ENCODE measurements around the gene SLCO4A1.

Gene SLCO4A1

GRCh38 chr20:62670998-62671397 lies 28.7 kb downstream of the SLCO4A1 start:
- Histone ChIP-seq H2BK12ac (ENCODE audit: low read length in 2 of 2) (no peak overlapping the region), H3K36me3 (ENCODE audit: control insufficient read depth in 1 of 2, insufficient read depth in 2 of 2, low read depth in 1 of 2, low read length in 2 of 2) (peaks cover 0 to 55% of the 10 kb centered on the region in 2 experiments), H3K4ac (ENCODE audit: low read depth in 1 of 2, low read length in 2 of 2) (no peak overlapping the region), H3K79me1 (replicated peaks; ENCODE audit: low read length, poor library complexity, severe bottlenecking) (no peaks in the 10 kb centered on the region), H3K4me1 (ENCODE audit: control insufficient read depth, insufficient read depth, low read depth, low read length) (peaks cover 25% of the 10 kb centered on the region), H3K27ac (ENCODE audit: low read length, poor library complexity, severe bottlenecking) (no peak overlapping the region), H2AFZ (ENCODE audit: low read depth, low read length) (no peak overlapping the region), H2BK120ac (ENCODE audit: low read depth, low read length) (no peak overlapping the region), H4K91ac (ENCODE audit: low read length) (no peak overlapping the region), H2AK5ac (ENCODE audit: low read length, severe bottlenecking) (no peak overlapping the region), H4K8ac (ENCODE audit: low read length) (no peak overlapping the region), H2BK5ac (ENCODE audit: low read depth, low read length, poor library complexity, severe bottlenecking) (no peak overlapping the region), H3K14ac (ENCODE audit: low read length in 2 of 2) (peak overlapping the region in 1 of 2 experiments; percentile 53), H3K9ac (ENCODE audit: low read length) (no peak overlapping the region), H3K23ac (ENCODE audit: low read length in 2 of 2) (no peak overlapping the region), H3K18ac (ENCODE audit: low read depth in 1 of 2, low read length in 2 of 2) (no peak overlapping the region), H3K4me2 (ENCODE audit: low read length, poor library complexity, severe bottlenecking) (no peak overlapping the region), H3K27me3 (ENCODE audit: control insufficient read depth in 1 of 2, insufficient read depth in 1 of 2, low read length in 2 of 2) (peaks cover 0 to 8% of the 10 kb centered on the region in 2 experiments), H3K4me3 (ENCODE audit: insufficient read depth in 1 of 2, low read depth in 1 of 2, low read length in 2 of 2) (no peak overlapping the region), H3K9me3 (ENCODE audit: control insufficient read depth, low read length) (no peaks in the 10 kb centered on the region), H2BK15ac (ENCODE audit: low read depth, poor library complexity, severe bottlenecking) (no peak overlapping the region)
- WGBS: 90% methylated on average over 17 of the region's 17 CpGs
- DNase-seq: no peak

GRCh38 chr20:62671765-62672164 lies 29.5 kb downstream of the SLCO4A1 start:
- H2AK5ac ChIP-seq (ENCODE audit: low read length, severe bottlenecking): no peak overlapping the region
- no peak overlapping the region for H3K4me3 ChIP-seq (ENCODE audit: insufficient read depth in 1 of 2, low read depth in 1 of 2, low read length in 2 of 2)
- H3K4ac ChIP-seq (ENCODE audit: low read depth in 1 of 2, low read length in 2 of 2): no peak overlapping the region
- no peak overlapping the region for H3K23ac ChIP-seq (ENCODE audit: low read length in 2 of 2)
- H3K9ac ChIP-seq (ENCODE audit: low read length): no peak overlapping the region
- peaks cover 0 to 48% of the 10 kb centered on the region in 2 experiments for H3K36me3 ChIP-seq (ENCODE audit: control insufficient read depth in 1 of 2, insufficient read depth in 2 of 2, low read depth in 1 of 2, low read length in 2 of 2)
- H3K18ac ChIP-seq (ENCODE audit: low read depth in 1 of 2, low read length in 2 of 2): no peak overlapping the region
- H3K79me1 ChIP-seq (replicated peaks; ENCODE audit: low read length, poor library complexity, severe bottlenecking): no peaks in the 10 kb centered on the region
- H2BK5ac ChIP-seq (ENCODE audit: low read depth, low read length, poor library complexity, severe bottlenecking): no peak overlapping the region
- no peak overlapping the region for H2BK120ac ChIP-seq (ENCODE audit: low read depth, low read length)
- no peak overlapping the region for H3K4me2 ChIP-seq (ENCODE audit: low read length, poor library complexity, severe bottlenecking)
- DNase-seq: no peak
- H2AFZ ChIP-seq (ENCODE audit: low read depth, low read length): no peak overlapping the region
- peaks cover 17% of the 10 kb centered on the region for H3K4me1 ChIP-seq (ENCODE audit: control insufficient read depth, insufficient read depth, low read depth, low read length)
- H3K27me3 ChIP-seq (ENCODE audit: control insufficient read depth in 1 of 2, insufficient read depth in 1 of 2, low read length in 2 of 2): peaks cover 3 to 8% of the 10 kb centered on the region in 2 experiments
- H3K14ac ChIP-seq (ENCODE audit: low read length in 2 of 2): no peak overlapping the region
- no peak overlapping the region for H2BK15ac ChIP-seq (ENCODE audit: low read depth, poor library complexity, severe bottlenecking)
- WGBS: 81% methylated on average over 15 of the region's 15 CpGs
- no peak overlapping the region for H2BK12ac ChIP-seq (ENCODE audit: low read length in 2 of 2)
- H4K91ac ChIP-seq (ENCODE audit: low read length): no peak overlapping the region
- no peaks in the 10 kb centered on the region for H3K9me3 ChIP-seq (ENCODE audit: control insufficient read depth, low read length)
- H3K27ac ChIP-seq (ENCODE audit: low read length, poor library complexity, severe bottlenecking): no peak overlapping the region
- no peak overlapping the region for H4K8ac ChIP-seq (ENCODE audit: low read length)

DNA sequence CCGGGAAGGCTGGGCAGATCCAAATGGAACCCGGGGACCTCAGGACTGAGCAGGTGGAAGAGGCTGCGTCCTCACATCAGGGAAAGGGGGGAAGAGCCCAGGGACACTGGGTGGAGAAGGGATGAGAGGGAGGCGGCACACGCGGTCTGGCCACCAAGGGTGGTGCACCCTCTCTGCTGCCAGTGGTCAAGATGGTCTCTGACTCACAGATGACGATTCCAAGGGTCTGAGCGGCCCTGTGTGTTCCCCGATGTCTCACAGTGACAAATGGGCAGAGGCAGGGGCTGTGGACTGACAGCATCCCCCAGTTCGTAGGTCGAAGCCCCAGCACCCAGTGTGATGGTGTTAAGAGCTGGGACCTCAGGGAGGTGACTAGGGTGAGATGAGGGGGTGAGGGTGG lies 32.1 kb downstream of the SLCO4A1 start:
- no peak overlapping the region for H3K4ac ChIP-seq (ENCODE audit: low read depth in 1 of 2, low read length in 2 of 2)
- H3K9ac ChIP-seq (ENCODE audit: low read length): no peak overlapping the region
- WGBS: 91% methylated on average over 10 of the region's 11 CpGs

GRCh38 chr20:62675156-62675876 lies 33.0 kb downstream of the SLCO4A1 start:
- Histone ChIP-seq H3K4me1 (ENCODE audit: control insufficient read depth, insufficient read depth, low read depth, low read length) (no peaks in the 10 kb centered on the region), H3K79me1 (replicated peaks; ENCODE audit: low read length, poor library complexity, severe bottlenecking) (no peaks in the 10 kb centered on the region), H3K27me3 (ENCODE audit: control insufficient read depth in 1 of 2, insufficient read depth in 1 of 2, low read length in 2 of 2) (peaks cover 14 to 15% of the 10 kb centered on the region in 2 experiments), H3K36me3 (ENCODE audit: control insufficient read depth in 1 of 2, insufficient read depth in 2 of 2, low read depth in 1 of 2, low read length in 2 of 2) (peaks cover 0 to 26% of the 10 kb centered on the region in 2 experiments), H2BK12ac (ENCODE audit: low read length in 2 of 2) (no peak overlapping the region), H2BK5ac (ENCODE audit: low read depth, low read length, poor library complexity, severe bottlenecking) (no peak overlapping the region), H3K9ac (ENCODE audit: low read length) (no peak overlapping the region), H3K4me3 (ENCODE audit: insufficient read depth in 1 of 2, low read depth in 1 of 2, low read length in 2 of 2) (no peak overlapping the region), H3K9me3 (ENCODE audit: control insufficient read depth, low read length) (peaks cover 9% of the 10 kb centered on the region), H3K14ac (ENCODE audit: low read length in 2 of 2) (no peak overlapping the region), H3K4me2 (ENCODE audit: low read length, poor library complexity, severe bottlenecking) (no peak overlapping the region), H4K91ac (ENCODE audit: low read length) (no peak overlapping the region), H3K18ac (ENCODE audit: low read depth in 1 of 2, low read length in 2 of 2) (no peak overlapping the region), H2BK120ac (ENCODE audit: low read depth, low read length) (no peak overlapping the region), H2AFZ (ENCODE audit: low read depth, low read length) (no peak overlapping the region), H3K23ac (ENCODE audit: low read length in 2 of 2) (no peak overlapping the region), H2BK15ac (ENCODE audit: low read depth, poor library complexity, severe bottlenecking) (no peak overlapping the region), H2AK5ac (ENCODE audit: low read length, severe bottlenecking) (no peak overlapping the region), H4K8ac (ENCODE audit: low read length) (no peak overlapping the region), H3K4ac (ENCODE audit: low read depth in 1 of 2, low read length in 2 of 2) (no peak overlapping the region), H3K27ac (ENCODE audit: low read length, poor library complexity, severe bottlenecking) (no peak overlapping the region)
- no peak for DNase-seq
- 81% methylated on average over 25 of the region's 25 CpGs for WGBS

More for the DNA sequence above, 32.1 kb downstream of the SLCO4A1 start:
- no peak overlapping the region for H2AFZ ChIP-seq (ENCODE audit: low read depth, low read length)
- H2BK120ac ChIP-seq (ENCODE audit: low read depth, low read length): no peak overlapping the region
- no peak overlapping the region for H3K4me2 ChIP-seq (ENCODE audit: low read length, poor library complexity, severe bottlenecking)
- no peak overlapping the region for H3K27ac ChIP-seq (ENCODE audit: low read length, poor library complexity, severe bottlenecking)
- H3K18ac ChIP-seq (ENCODE audit: low read depth in 1 of 2, low read length in 2 of 2): no peak overlapping the region
- peaks cover 0 to 34% of the 10 kb centered on the region in 2 experiments for H3K36me3 ChIP-seq (ENCODE audit: control insufficient read depth in 1 of 2, insufficient read depth in 2 of 2, low read depth in 1 of 2, low read length in 2 of 2)
- no peak overlapping the region for H3K23ac ChIP-seq (ENCODE audit: low read length in 2 of 2)
- no peak overlapping the region for H2BK15ac ChIP-seq (ENCODE audit: low read depth, poor library complexity, severe bottlenecking)
- no peak overlapping the region for H2AK5ac ChIP-seq (ENCODE audit: low read length, severe bottlenecking)
- no peak overlapping the region for H4K91ac ChIP-seq (ENCODE audit: low read length)
- H3K4me1 ChIP-seq (ENCODE audit: control insufficient read depth, insufficient read depth, low read depth, low read length): no peaks in the 10 kb centered on the region
- H4K8ac ChIP-seq (ENCODE audit: low read length): no peak overlapping the region
- H3K9me3 ChIP-seq (ENCODE audit: control insufficient read depth, low read length): no peaks in the 10 kb centered on the region
- DNase-seq: no peak
- H3K14ac ChIP-seq (ENCODE audit: low read length in 2 of 2): no peak overlapping the region
- no peak overlapping the region for H3K4me3 ChIP-seq (ENCODE audit: insufficient read depth in 1 of 2, low read depth in 1 of 2, low read length in 2 of 2)
- H3K79me1 ChIP-seq (replicated peaks; ENCODE audit: low read length, poor library complexity, severe bottlenecking): no peaks in the 10 kb centered on the region
- H2BK5ac ChIP-seq (ENCODE audit: low read depth, low read length, poor library complexity, severe bottlenecking): no peak overlapping the region
- peaks cover 9 to 12% of the 10 kb centered on the region in 2 experiments for H3K27me3 ChIP-seq (ENCODE audit: control insufficient read depth in 1 of 2, insufficient read depth in 1 of 2, low read length in 2 of 2)
- H2BK12ac ChIP-seq (ENCODE audit: low read length in 2 of 2): no peak overlapping the region

All from mesenchymal stem cell (in vitro differentiated cells and primary cell).